SK-MEL-5 (cell line): ENCODE measurements around the gene CEP112. TPM values are rescaled to one million over a fixed set of nuclear protein-coding genes. Genes with fewer than 3 reads are reported as not detected.

Source experiments
- DNase-seq: peaks from one replicate; pipeline ENCODE4 v3.0.0-alpha.2; 2016; ENCODE audit warnings: low read depth, low spot score
- in situ Hi-C: cut with HindIII; loops from 2 replicates; pipeline ENCODE4 v1.10.0; 2016; ENCODE audit warnings: low sequenced_read_pairs, high pct_unique_total_duplicates, low pct_unique_long_range_greater_than_20kb
- total RNA-seq: library from RNA; depleted of rRNA; stranded (reverse); fragments of >200 nt; shearing (Covaris generic); gene quantifications from 2 replicates; pipeline ENCODE4 v1.2.3, GENCODE V29; 2014; rRNA removed

CEP112 gene
- total RNA-seq, 1 experiment from 2014 or later, result 6.7 TPM

GRCh38 chr17:65587534-65588180, 604.3 kb downstream of the CEP112 start:
- in situ Hi-C loops, result no loop called here
- DNase-seq, result no peak

DNA sequence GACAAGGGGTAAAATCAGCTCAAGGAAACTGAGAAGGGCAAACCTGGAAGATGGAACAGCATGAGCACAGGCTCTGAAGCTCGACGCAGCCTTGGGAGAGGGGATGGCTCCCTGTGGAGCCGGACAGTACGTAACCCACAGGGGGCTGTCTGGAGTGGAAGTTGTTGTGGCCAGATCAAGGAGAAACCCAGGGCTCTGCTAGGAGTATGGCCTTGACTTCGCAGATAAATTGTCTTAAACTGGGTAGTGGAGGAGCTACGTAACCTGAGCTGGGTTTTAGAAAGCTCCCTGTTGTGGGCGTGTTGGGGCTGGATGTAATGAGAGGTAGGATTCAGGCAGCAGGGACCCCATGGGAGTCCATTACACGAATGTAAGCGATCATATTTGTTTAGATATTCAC, 605.0 kb downstream of the CEP112 start:
- DNase-seq, result no peak
- in situ Hi-C loops, result no loop called here

Other genes with a start within 250 kb of the CEP112 start
- gene APOH, start 37.3 kb upstream of the CEP112 start, total RNA-seq, result not detected in 2 replicates
- gene PRKCA, start 110.5 kb upstream of the CEP112 start, total RNA-seq, result 7.2 and 7.3 TPM in 2 replicates